B cell (primary cell): Measurements from ENCODE around the gene CHIA. TPM values are rescaled to one million over a fixed set of nuclear protein-coding genes. Genes with fewer than 3 reads are reported as not detected.

ENCODE experiments used
- ATAC-seq: fragments of 200-7000 bp; cut with Tn5 transposase; one replicate; pipeline ENCODE4 v1.10.0; 2021; ENCODE audit warnings: low read depth, mild to moderate bottlenecking, moderate number of reproducible peaks, moderate library complexity
- CTCF ChIA-PET: fragments of 350-600 bp; sonication (Branson Sonifier 250); formaldehyde crosslinking; loops from one replicate; lab custom pipeline; 2021; ENCODE audit warnings: antibody characterized with exemption, inconsistent platforms; lab: Charles Lee
- POLR2A ChIA-PET: fragments of 350-600 bp; sonication (Branson Sonifier 250); formaldehyde crosslinking; loops from one replicate; lab custom pipeline; 2021; ENCODE audit warnings: antibody characterized with exemption; lab: Charles Lee
- DNase-seq: peaks from one replicate; pipeline ENCODE4 v3.0.0; 2013
- H2AFZ ChIP-seq: 2 replicates; pipeline ENCODE4 v1.6.1; 2012; ENCODE audit warnings: mild to moderate bottlenecking, low read depth, low read length; ENCODE audit not compliant: insufficient read depth, poor library complexity, severe bottlenecking
- H3K27ac ChIP-seq, 2 donors: 1 replicate in 1 of 2; 2 replicates in 1 of 2; pipeline ENCODE4 v1.5.1; 2012 to 2013; ENCODE audit warnings: low read length in 2 of 2, mild to moderate bottlenecking in 2 of 2, moderate library complexity in 1 of 2
- H3K27me3 ChIP-seq, 4 experiments: fragments of 200-600 bp in 1 of 4; sonication (generic) in 1 of 4; replicated peaks in 1 of 4; 1 replicate in 2 of 4; 2 replicates in 2 of 4; pipeline versions ENCODE4 v1.6.1 to v1.7.0; 2013 to 2016; ENCODE audit warnings: low read length in 3 of 4, mild to moderate bottlenecking in 2 of 4, mixed read lengths in 1 of 4, moderate library complexity in 1 of 4; ENCODE audit not compliant: insufficient read depth in 4 of 4, control insufficient read depth in 3 of 4; ENCODE audit errors: control extremely low read depth in 1 of 4
- H3K36me3 ChIP-seq, 2 experiments: replicated peaks in 1 of 2; 1 replicate in 1 of 2; 2 replicates in 1 of 2; pipeline versions ENCODE4 v1.6.1 to v1.7.1; 2013; ENCODE audit warnings: low read length in 1 of 2; ENCODE audit not compliant: insufficient read depth in 2 of 2, control insufficient read depth in 1 of 2; ENCODE audit errors: control extremely low read depth in 1 of 2, extremely low read depth in 1 of 2
- H3K4me1 ChIP-seq, 2 donors: fragments of 200-600 bp in 1 of 2; sonication (generic) in 1 of 2; 1 replicate in 1 of 2; 2 replicates in 1 of 2; pipeline versions ENCODE4 v1.5.1 to v1.6.1; 2013 to 2017; ENCODE audit warnings: low read length in 2 of 2; ENCODE audit not compliant: control insufficient read depth in 2 of 2, insufficient read depth in 2 of 2
- H3K4me2 ChIP-seq: replicated peaks from 2 replicates; pipeline ENCODE3; 2012; ENCODE audit warnings: mild to moderate bottlenecking, low read depth, low read length; ENCODE audit not compliant: poor library complexity, severe bottlenecking
- H3K4me3 ChIP-seq, 5 experiments: fragments of 200-600 bp in 1 of 5; sonication (generic) in 1 of 5; 1 replicate in 3 of 5; 2 replicates in 2 of 5; pipeline versions ENCODE4 v1.5.1 to v1.7.0; 2011 to 2016; ENCODE audit warnings: low read length in 4 of 5, mild to moderate bottlenecking in 4 of 5, low read depth in 2 of 5, control low read depth in 1 of 5, moderate library complexity in 1 of 5; ENCODE audit not compliant: insufficient read depth in 1 of 5; ENCODE audit errors: control extremely low read depth in 1 of 5, extremely low read depth in 1 of 5
- H3K79me2 ChIP-seq: fragments of 200-600 bp; sonication (generic); one replicate; pipeline ENCODE4 v1.6.0; 2016; ENCODE audit warnings: low read length; ENCODE audit not compliant: control insufficient read depth, insufficient read depth
- H3K9ac ChIP-seq: fragments of 200-600 bp; sonication (generic); 2 replicates; pipeline ENCODE4 v1.6.1; 2017; ENCODE audit warnings: mild to moderate bottlenecking, low read length, moderate library complexity
- H3K9me3 ChIP-seq, 3 donors: one replicate each; pipeline versions ENCODE4 v1.6.1 to v1.7.1; 2013; ENCODE audit warnings: low read length in 2 of 3; ENCODE audit not compliant: control insufficient read depth in 2 of 3, insufficient read depth in 1 of 3; ENCODE audit errors: control extremely low read depth in 1 of 3
- H4K20me1 ChIP-seq: 2 replicates; pipeline ENCODE4 v1.6.0; 2012; ENCODE audit warnings: mild to moderate bottlenecking, low read length; ENCODE audit not compliant: insufficient read depth, control insufficient read depth, poor library complexity, severe bottlenecking
- H3K27ac Mint-ChIP-seq: one replicate; pipeline ENCODE4 v1.8.0; 2021; ENCODE audit warnings: mixed read lengths
- H3K27me3 Mint-ChIP-seq: one replicate; pipeline ENCODE4 v1.8.0; 2021; ENCODE audit warnings: mixed read lengths
- H3K4me1 Mint-ChIP-seq: one replicate; pipeline ENCODE4 v1.8.0; 2021; ENCODE audit warnings: mixed read lengths
- H3K4me3 Mint-ChIP-seq: one replicate; pipeline ENCODE4 v1.8.0; 2021; ENCODE audit warnings: mixed read lengths
- H3K9me3 Mint-ChIP-seq: one replicate; pipeline ENCODE4 v1.8.0; 2022; ENCODE audit warnings: mixed read lengths; ENCODE audit not compliant: insufficient read depth
- EZH2 ChIP-seq: IDR thresholded peaks from 2 replicates; pipeline ENCODE4 v1.6.1; 2012; ENCODE audit warnings: borderline replicate concordance, low read depth, mild to moderate bottlenecking, moderate library complexity, low read length; ENCODE audit not compliant: insufficient read depth, poor library complexity, severe bottlenecking
- WGBS: methylation state at CpG from one replicate; pipeline ENCODE4 v1.1.5; 2013; ENCODE audit warnings: missing lambda C conversion rate; ENCODE audit not compliant: insufficient coverage; 5-methylcytosine and 5-hydroxymethylcytosine counted together
- intact Hi-C: fragments of 100-400 bp; cut with micrococcal nuclease; formaldehyde crosslinking; loops from one replicate; pipeline ENCODE4 v1.10.0; 2022
- polyA plus RNA-seq: library from polyadenylated mRNA; depleted of rRNA; stranded (reverse); fragments of >200 nt; gene quantifications from 2 replicates; pipeline ENCODE4 v1.2.3, GENCODE V29; 2012
- total RNA-seq, 2 donors: library from RNA; stranded (reverse); fragments of 120-200 nt in 1 of 2; gene quantifications; 1 replicate in 1 of 2; 2 replicates in 1 of 2; pipeline versions ENCODE4 v1.2.3 to v1.2.4, GENCODE V29; 2013 to 2022
- TF ChIP-seq, protein P1 (sequence below): fragments of 200-600 bp; IDR thresholded peaks from one replicate; pipeline ENCODE4 v1.8.0; 2022; ENCODE audit warnings: antibody characterized with exemption, mild to moderate bottlenecking

Gene CHIA
- total and polyA plus RNA-seq, 2 donors (not counting 1 experiment from before 2014, with no cell fraction given), result not detected

DNA sequence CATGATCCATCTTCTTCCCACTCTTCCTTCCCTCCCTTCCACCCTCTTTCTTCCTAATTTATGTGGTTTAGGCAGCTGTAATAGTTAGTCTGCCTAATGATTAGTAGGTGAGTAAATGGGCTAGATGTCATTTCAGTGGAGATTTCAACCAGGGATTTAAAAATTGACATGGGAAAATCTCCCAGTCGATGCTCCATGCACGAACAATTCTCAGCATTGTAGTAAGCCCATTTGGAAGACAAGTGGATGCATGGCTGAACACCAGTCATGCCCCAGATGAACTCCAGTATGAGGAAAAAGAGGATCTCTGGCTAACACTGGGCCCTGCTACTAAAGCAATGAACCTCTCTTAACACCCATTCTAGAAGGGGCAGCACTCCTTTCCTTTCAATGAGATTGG is 37.9 kb upstream of the CHIA start:
- TF ChIP-seq, protein P1, sequence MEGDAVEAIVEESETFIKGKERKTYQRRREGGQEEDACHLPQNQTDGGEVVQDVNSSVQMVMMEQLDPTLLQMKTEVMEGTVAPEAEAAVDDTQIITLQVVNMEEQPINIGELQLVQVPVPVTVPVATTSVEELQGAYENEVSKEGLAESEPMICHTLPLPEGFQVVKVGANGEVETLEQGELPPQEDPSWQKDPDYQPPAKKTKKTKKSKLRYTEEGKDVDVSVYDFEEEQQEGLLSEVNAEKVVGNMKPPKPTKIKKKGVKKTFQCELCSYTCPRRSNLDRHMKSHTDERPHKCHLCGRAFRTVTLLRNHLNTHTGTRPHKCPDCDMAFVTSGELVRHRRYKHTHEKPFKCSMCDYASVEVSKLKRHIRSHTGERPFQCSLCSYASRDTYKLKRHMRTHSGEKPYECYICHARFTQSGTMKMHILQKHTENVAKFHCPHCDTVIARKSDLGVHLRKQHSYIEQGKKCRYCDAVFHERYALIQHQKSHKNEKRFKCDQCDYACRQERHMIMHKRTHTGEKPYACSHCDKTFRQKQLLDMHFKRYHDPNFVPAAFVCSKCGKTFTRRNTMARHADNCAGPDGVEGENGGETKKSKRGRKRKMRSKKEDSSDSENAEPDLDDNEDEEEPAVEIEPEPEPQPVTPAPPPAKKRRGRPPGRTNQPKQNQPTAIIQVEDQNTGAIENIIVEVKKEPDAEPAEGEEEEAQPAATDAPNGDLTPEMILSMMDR, result no peak
- TF ChIP-seq EZH2, result no peak
- Mint-ChIP-seq H3K9me3 (no peaks in the 10 kb centered on the region), H3K27me3 (peaks cover 7% of the 10 kb centered on the region), H3K4me3 (no peak overlapping the region), H3K4me1 (no peaks in the 10 kb centered on the region), H3K27ac (no peak overlapping the region)
- ChIA-PET CTCF (interaction anchor here (1.3 kb wide), 1 partner anchor 222 kb away, joined by 3 read pairs; no protein-coding TSS in a partner anchor), POLR2A (no interaction called here)
- Histone ChIP-seq H3K79me2 (no peaks in the 10 kb centered on the region), H3K4me1 (no peaks in the 10 kb centered on the region), H4K20me1 (no peaks in the 10 kb centered on the region), H2AFZ (no peak overlapping the region), H3K27me3 (no peaks in the 10 kb centered on the region), H3K4me3 (no peak overlapping the region), H3K27ac (no peak overlapping the region), H3K9me3 (no peaks in the 10 kb centered on the region), H3K36me3 (no peaks in the 10 kb centered on the region), H3K9ac (no peak overlapping the region), H3K4me2 (no peak overlapping the region)
- DNase-seq, result no peak
- ATAC-seq, result no peak
- intact Hi-C loops, result no loop called here
- 94% methylated on average over 2 of the region's 2 CpGs for WGBS

DNA sequence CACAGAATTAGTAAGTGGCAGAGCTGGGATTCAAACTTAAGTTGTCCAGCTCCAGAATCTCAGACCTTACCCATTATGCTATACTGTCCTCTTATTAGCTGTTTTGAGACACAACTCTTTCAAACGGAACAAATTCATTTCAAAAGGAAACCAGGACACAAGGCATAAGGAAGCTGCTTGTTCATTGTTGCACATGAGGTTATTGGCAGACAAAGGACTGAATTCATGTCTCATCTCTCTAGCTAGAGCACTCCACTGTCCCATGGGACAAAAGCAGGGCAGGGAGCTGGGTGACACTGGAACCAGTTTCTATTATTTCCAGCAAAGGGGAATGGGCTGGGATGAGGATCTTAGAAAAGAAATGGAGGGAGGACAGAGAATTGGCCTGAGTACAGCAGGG is 36.8 kb upstream of the CHIA start:
- no peaks in the 10 kb centered on the region for H3K9me3 Mint-ChIP-seq
- POLR2A ChIA-PET, result no interaction called here
- CTCF ChIA-PET, result interaction anchor here (1.3 kb wide), 1 partner anchor 223 kb away, joined by 3 read pairs; no protein-coding TSS in a partner anchor

More for the DNA sequence above, 36.8 kb upstream of the CHIA start:
- no peak overlapping the region for H3K27ac Mint-ChIP-seq
- peaks cover 7% of the 10 kb centered on the region for H3K27me3 Mint-ChIP-seq
- no peaks in the 10 kb centered on the region for H3K27me3 ChIP-seq
- H3K4me2 ChIP-seq, result no peak overlapping the region
- H3K4me3 Mint-ChIP-seq, result no peak overlapping the region
- no peaks in the 10 kb centered on the region for H3K36me3 ChIP-seq
- no CpG with 5 or more reads among the region's 1 CpG for WGBS
- no peaks in the 10 kb centered on the region for H4K20me1 ChIP-seq
- H3K4me1 Mint-ChIP-seq, result no peaks in the 10 kb centered on the region
- H2AFZ ChIP-seq, result no peak overlapping the region
- DNase-seq (no peak), ATAC-seq (no peak)
- intact Hi-C loops, result no loop called here
- TF ChIP-seq EZH2, result no peak
- TF ChIP-seq, protein P1, result no peak
- no peaks in the 10 kb centered on the region for H3K79me2 ChIP-seq
- no peak overlapping the region for H3K4me3 ChIP-seq
- no peaks in the 10 kb centered on the region for H3K9me3 ChIP-seq
- H3K4me1 ChIP-seq, result no peaks in the 10 kb centered on the region
- no peak overlapping the region for H3K9ac ChIP-seq
- H3K27ac ChIP-seq, result no peak overlapping the region
